HG02571 (cell line): ENCODE results near the gene ADAMTSL2.

Experiments
- ATAC-seq: cut with Tn5 transposase; IDR thresholded peaks from one replicate; pipeline ENCODE4 v1.9.1; 2021; ENCODE audit warnings: mild to moderate bottlenecking, moderate library complexity; ENCODE audit not compliant: unreplicated experiment

ADAMTSL2 gene

GRCh38 chr9:133529874-133530273 lies 4.6 kb upstream of the ADAMTSL2 start:
- no peak for ATAC-seq

GRCh38 chr9:133531293-133531692 lies 3.2 kb upstream of the ADAMTSL2 start:
- no peak for ATAC-seq

- ATAC-seq = no peak
Measured at GRCh38 chr9:133532937-133533668, 1.4 kb upstream of the ADAMTSL2 start.

GRCh38 chr9:133533857-133534256 lies 647 bp upstream of the ADAMTSL2 start:
- no peak for ATAC-seq

- no peak for ATAC-seq
Measured at GRCh38 chr9:133535306-133535877, 888 bp downstream of the ADAMTSL2 start.

- no peak for ATAC-seq
Measured at GRCh38 chr9:133536080-133536479, 1.6 kb downstream of the ADAMTSL2 start.

- ATAC-seq = no peak
Measured at GRCh38 chr9:133536536-133536935, 2.0 kb downstream of the ADAMTSL2 start.

- ATAC-seq = no peak
Measured at GRCh38 chr9:133537257-133537656, 2.8 kb downstream of the ADAMTSL2 start.

- no peak for ATAC-seq
Measured at GRCh38 chr9:133538176-133538575, 3.7 kb downstream of the ADAMTSL2 start.

- no peak for ATAC-seq
Measured at GRCh38 chr9:133538851-133539833, 4.6 kb downstream of the ADAMTSL2 start.

GRCh38 chr9:133539991-133540697 lies 5.6 kb downstream of the ADAMTSL2 start:
- ATAC-seq = no peak

- ATAC-seq = no peak
Measured at GRCh38 chr9:133540698-133541025, 6.2 kb downstream of the ADAMTSL2 start.

GRCh38 chr9:133542002-133542401 lies 7.5 kb downstream of the ADAMTSL2 start:
- ATAC-seq = no peak

- ATAC-seq = no peak
Measured at GRCh38 chr9:133543772-133544467, 9.4 kb downstream of the ADAMTSL2 start.

GRCh38 chr9:133545494-133546286 lies 11.2 kb downstream of the ADAMTSL2 start:
- no peak for ATAC-seq

GRCh38 chr9:133546287-133546680 lies 11.8 kb downstream of the ADAMTSL2 start:
- ATAC-seq = no peak

- ATAC-seq = no peak
Measured at GRCh38 chr9:133547116-133547515, 12.6 kb downstream of the ADAMTSL2 start.

GRCh38 chr9:133551446-133551845 lies 16.9 kb downstream of the ADAMTSL2 start:
- no peak for ATAC-seq

GRCh38 chr9:133552236-133552635 lies 17.7 kb downstream of the ADAMTSL2 start:
- ATAC-seq = no peak

- ATAC-seq = no peak
Measured at GRCh38 chr9:133553123-133553522, 18.6 kb downstream of the ADAMTSL2 start.
